ENCODE data around the gene CWC25. TPM values are rescaled to one million over a fixed set of nuclear protein-coding genes. Genes with fewer than 3 reads are reported as not detected.

Gene CWC25
- total RNA-seq, 2 donors from 2014 or later, result 15.0 to 39.2 TPM

- peak in 1 of 3 donors; percentile 40 for TF ChIP-seq POLR2A (IDR thresholded peaks at IDR 0.05)
- no peak for TF ChIP-seq CTCF (IDR thresholded peaks at IDR 0.05)
- H3K9me3 ChIP-seq, result no peaks in the 10 kb centered on the region
- H3K4me3 ChIP-seq, result peak overlapping the region; percentile 52 to 98
- intact Hi-C loops (cut with DNase I), result no loop called here
- WGBS, 2 donors, result 0% methylated on average over 16 to 47 of the region's 53 CpGs
- ATAC-seq (peak; percentile 7), DNase-seq (peak in 3 of 4 donors; percentile 42 to 48 (median 43))
- no peaks in the 10 kb centered on the region for H3K27me3 ChIP-seq
- peaks cover 30% of the 10 kb centered on the region for H3K4me1 ChIP-seq
- H3K36me3 ChIP-seq (replicated peaks in 1 of 2; ENCODE audit: insufficient read depth in 1 of 2, low read depth in 2 of 2), result peaks cover 0 to 12% of the 10 kb centered on the region in 2 donors
- peak overlapping the region; percentile 95 to 100 (median 99) for H3K27ac ChIP-seq
These were observed 26.3 kb downstream of the CWC25 start for GRCh38 chr17:38798614-38799500.

GRCh38 chr17:38797828-38798227 is 27.3 kb downstream of the CWC25 start:
- TF ChIP-seq CTCF (IDR thresholded peaks at IDR 0.05), result no peak
- no peak for TF ChIP-seq POLR2A (IDR thresholded peaks at IDR 0.05)
- WGBS, 2 donors, result 79 to 83% methylated on average over 6 of the region's 6 CpGs
- H3K36me3 ChIP-seq (replicated peaks in 1 of 2; ENCODE audit: insufficient read depth in 1 of 2, low read depth in 2 of 2), result peaks cover 0 to 5% of the 10 kb centered on the region in 2 donors
- no peaks in the 10 kb centered on the region for H3K27me3 ChIP-seq
- H3K9me3 ChIP-seq, result no peaks in the 10 kb centered on the region
- H3K27ac ChIP-seq, result peak overlapping the region in 1 of 4 donors; percentile 100
- H3K4me3 ChIP-seq, result no peak overlapping the region
- intact Hi-C loops (cut with DNase I), result no loop called here
- DNase-seq, result no peak
- peaks cover 30% of the 10 kb centered on the region for H3K4me1 ChIP-seq
- ATAC-seq, result no peak

DNA sequence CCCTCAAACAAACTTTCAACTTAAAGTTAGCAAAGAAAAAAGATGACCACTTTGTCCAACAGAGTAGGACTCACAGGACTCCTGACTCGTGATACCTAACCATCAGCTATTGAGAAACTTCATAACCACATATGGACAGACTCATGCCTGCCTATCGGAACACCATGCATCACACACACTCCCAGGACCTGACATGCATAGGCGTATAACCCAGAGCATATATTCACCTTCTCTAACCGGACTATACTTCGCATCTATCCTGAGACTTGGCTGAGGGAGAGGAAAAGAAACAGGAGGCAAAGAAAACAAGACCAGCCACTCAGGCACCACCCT is 28.0 kb downstream of the CWC25 start:
- no peaks in the 10 kb centered on the region for H3K27me3 ChIP-seq
- intact Hi-C loops (cut with DNase I), result no loop called here
- WGBS, 2 donors, result 80 to 84% methylated on average over 5 of the region's 5 CpGs
- H3K36me3 ChIP-seq (replicated peaks in 1 of 2; ENCODE audit: insufficient read depth in 1 of 2, low read depth in 2 of 2), result peaks cover 0 to 5% of the 10 kb centered on the region in 2 donors
- peaks cover 30% of the 10 kb centered on the region for H3K4me1 ChIP-seq
- H3K9me3 ChIP-seq, result no peaks in the 10 kb centered on the region
- H3K4me3 ChIP-seq, result no peak overlapping the region
- TF ChIP-seq CTCF (IDR thresholded peaks at IDR 0.05) (no peak), POLR2A (IDR thresholded peaks at IDR 0.05) (no peak)
- no peak for DNase-seq
- ATAC-seq, result no peak
- no peak overlapping the region for H3K27ac ChIP-seq

- H3K27ac ChIP-seq, result no peak overlapping the region
- no peaks in the 10 kb centered on the region for H3K9me3 ChIP-seq
- intact Hi-C loops (cut with DNase I), result no loop called here
- H3K36me3 ChIP-seq (replicated peaks in 1 of 2; ENCODE audit: insufficient read depth in 1 of 2, low read depth in 2 of 2), result peaks cover 0 to under 1% of the 10 kb centered on the region in 2 donors
- H3K4me1 ChIP-seq, result peaks cover 30% of the 10 kb centered on the region
- ATAC-seq, result no peak
- WGBS, 2 donors, result 50 to 54% methylated on average over 5 of the region's 5 CpGs
- DNase-seq, result no peak
- H3K4me3 ChIP-seq, result no peak overlapping the region
- H3K27me3 ChIP-seq, result no peaks in the 10 kb centered on the region
- no peak for TF ChIP-seq POLR2A (IDR thresholded peaks at IDR 0.05)
- TF ChIP-seq CTCF (IDR thresholded peaks at IDR 0.05), result no peak
These were observed 28.5 kb downstream of the CWC25 start for GRCh38 chr17:38796451-38797157.

All from body of pancreas (tissue), 4 donors.